Activated CD4-positive, alpha-beta T cell treated with anti-CD3 and anti-CD28 coated beads, Interleukin-2, amount 10 ng/mL, durations not matched to agents 24 days and 14 days (primary cell): Measurements from ENCODE around the gene RASL10B. TPM values are rescaled to one million over a fixed set of nuclear protein-coding genes. Genes with fewer than 3 reads are reported as not detected.

Source experiments
- DNase-seq: peaks from one replicate; pipeline ENCODE4 v3.0.0; 2022
- H3K27ac Mint-ChIP-seq: one replicate; pipeline ENCODE4 v1.8.0; 2022; ENCODE audit warnings: mild to moderate bottlenecking, mixed read lengths
- H3K27me3 Mint-ChIP-seq: one replicate; pipeline ENCODE4 v1.8.0; 2022; ENCODE audit warnings: mixed read lengths
- H3K36me3 Mint-ChIP-seq: one replicate; pipeline ENCODE4 v1.8.0; 2022; ENCODE audit warnings: low read depth, mild to moderate bottlenecking, mixed read lengths
- H3K4me1 Mint-ChIP-seq: one replicate; pipeline ENCODE4 v1.8.0; 2021; ENCODE audit warnings: mixed read lengths
- H3K4me3 Mint-ChIP-seq: one replicate; pipeline ENCODE4 v1.8.0; 2022; ENCODE audit warnings: mild to moderate bottlenecking, moderate library complexity, mixed read lengths
- H3K9me3 Mint-ChIP-seq: one replicate; pipeline ENCODE4 v1.8.0; 2021; ENCODE audit warnings: mixed read lengths
- intact Hi-C: fragments of 100-400 bp; cut with micrococcal nuclease; formaldehyde crosslinking; loops from one replicate; pipeline ENCODE4 v1.15.1; 2023
- total RNA-seq: library from RNA; stranded (reverse); gene quantifications from 2 replicates; pipeline ENCODE4 v1.2.3, GENCODE V29; 2022

RASL10B gene
- total RNA-seq, 1 donor from 2014 or later: 0.72 TPM

DNA sequence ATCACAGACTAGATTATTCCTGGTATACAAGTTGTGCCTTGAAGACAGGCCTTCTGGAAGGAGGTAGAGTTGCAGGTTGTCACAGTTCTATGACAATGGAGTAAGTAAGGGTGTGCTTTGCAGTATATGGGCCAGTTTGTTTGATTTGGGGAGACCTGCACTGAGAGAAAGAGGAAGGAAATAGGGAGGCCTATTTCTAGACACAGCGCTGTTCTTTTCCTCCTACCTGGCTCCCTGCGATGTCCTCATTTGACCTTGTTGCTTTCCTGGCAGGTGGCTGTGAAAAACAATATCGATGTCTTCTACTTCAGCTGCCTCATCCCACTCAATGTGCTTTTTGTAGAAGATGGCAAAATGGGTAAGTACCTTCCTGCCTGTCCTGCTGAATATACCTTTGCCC lies 22.5 kb upstream of the RASL10B start:
- Mint-ChIP-seq H3K4me3 (no peak overlapping the region), H3K27ac (no peak overlapping the region), H3K27me3 (no peaks in the 10 kb centered on the region), H3K9me3 (no peaks in the 10 kb centered on the region), H3K36me3 (peaks cover 30% of the 10 kb centered on the region), H3K4me1 (peaks cover 26% of the 10 kb centered on the region)
- intact Hi-C loops: no loop called here
- no peak for DNase-seq

DNA sequence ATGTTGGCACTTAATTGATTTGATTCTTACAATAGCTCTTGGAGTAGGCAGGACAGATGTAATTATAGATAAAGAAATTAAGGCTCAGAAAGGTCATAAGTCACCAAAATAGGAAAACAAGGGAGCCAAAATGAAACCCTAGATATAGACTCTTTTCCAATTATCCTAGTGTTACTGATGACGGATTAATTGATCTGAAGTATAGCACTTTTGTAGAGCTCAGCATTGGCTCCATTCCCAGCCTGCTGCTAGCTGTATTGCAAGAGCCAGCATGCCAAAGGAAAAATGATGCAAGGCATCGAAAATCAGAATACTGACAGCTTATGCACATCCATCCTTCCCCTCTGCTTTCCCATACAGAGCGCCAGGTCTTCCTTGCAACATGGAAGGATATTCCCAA lies 21.6 kb upstream of the RASL10B start:
- no peak for DNase-seq
- Mint-ChIP-seq H3K4me3 (no peak overlapping the region), H3K36me3 (peaks cover 26% of the 10 kb centered on the region), H3K4me1 (peaks cover 21% of the 10 kb centered on the region), H3K27ac (no peak overlapping the region), H3K9me3 (no peaks in the 10 kb centered on the region), H3K27me3 (no peaks in the 10 kb centered on the region)
- intact Hi-C loops: no loop called here

DNA sequence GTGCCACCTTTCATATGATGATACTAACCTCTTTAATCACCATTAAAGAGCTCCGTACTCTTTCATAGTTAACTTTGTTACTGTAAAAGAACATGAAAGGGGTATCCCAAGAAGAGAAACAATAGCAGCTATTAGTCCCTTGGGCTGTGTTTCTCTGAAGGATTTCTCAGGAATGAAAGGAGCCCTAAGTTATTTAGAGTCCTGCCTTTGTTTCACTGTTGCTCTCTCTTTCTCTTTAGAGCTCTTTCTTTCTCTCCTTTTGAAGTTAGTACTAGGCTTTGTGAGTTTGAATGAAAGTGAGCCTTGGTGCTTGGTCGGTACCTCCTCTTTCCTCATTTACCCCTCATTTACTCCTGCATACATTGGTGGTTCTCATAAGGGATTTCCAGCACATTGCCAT lies 20.5 kb upstream of the RASL10B start:
- Mint-ChIP-seq H3K4me1 (peaks cover 13% of the 10 kb centered on the region), H3K27ac (no peak overlapping the region), H3K9me3 (no peaks in the 10 kb centered on the region), H3K4me3 (no peak overlapping the region), H3K36me3 (peaks cover 20% of the 10 kb centered on the region), H3K27me3 (no peaks in the 10 kb centered on the region)
- intact Hi-C loops: no loop called here
- DNase-seq: no peak

DNA sequence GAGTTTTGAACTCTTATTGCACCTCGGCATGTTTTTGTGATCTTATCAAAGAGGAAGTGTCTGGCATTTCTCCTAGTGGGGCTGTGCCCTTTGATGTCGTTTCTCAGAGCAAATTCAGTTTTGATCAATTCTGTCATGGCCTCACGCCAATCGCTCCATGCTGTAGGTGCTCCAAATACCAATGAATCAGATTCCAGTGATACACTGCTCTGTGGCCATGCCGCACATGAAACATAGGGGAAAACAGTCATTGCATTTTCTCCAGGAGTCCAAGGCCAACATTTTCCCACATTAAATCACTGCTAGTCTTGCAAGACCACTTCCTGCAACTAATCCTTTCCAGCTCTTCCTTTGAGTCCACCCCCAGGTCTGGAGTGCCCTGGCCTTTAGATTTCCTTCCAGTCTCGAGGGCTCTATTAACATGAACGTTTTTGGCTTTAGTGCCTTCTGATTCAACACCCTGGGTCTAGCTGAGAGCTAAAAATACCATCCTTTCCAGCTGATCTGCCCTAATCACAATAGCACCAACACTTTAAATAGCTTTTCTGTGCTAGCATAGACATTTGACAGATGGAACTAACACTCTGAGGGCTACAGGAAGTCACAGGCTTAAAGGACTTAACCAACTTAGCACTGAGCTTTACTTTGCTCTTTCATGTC lies 18.2 kb upstream of the RASL10B start:
- peaks cover 33% of the 10 kb centered on the region for H3K36me3 Mint-ChIP-seq
- peaks cover 8% of the 10 kb centered on the region for H3K4me1 Mint-ChIP-seq
- no peak overlapping the region for H3K27ac Mint-ChIP-seq
- intact Hi-C loops: no loop called here
- no peak overlapping the region for H3K4me3 Mint-ChIP-seq
- no peaks in the 10 kb centered on the region for H3K9me3 Mint-ChIP-seq
- no peaks in the 10 kb centered on the region for H3K27me3 Mint-ChIP-seq
- no peak for DNase-seq

DNA sequence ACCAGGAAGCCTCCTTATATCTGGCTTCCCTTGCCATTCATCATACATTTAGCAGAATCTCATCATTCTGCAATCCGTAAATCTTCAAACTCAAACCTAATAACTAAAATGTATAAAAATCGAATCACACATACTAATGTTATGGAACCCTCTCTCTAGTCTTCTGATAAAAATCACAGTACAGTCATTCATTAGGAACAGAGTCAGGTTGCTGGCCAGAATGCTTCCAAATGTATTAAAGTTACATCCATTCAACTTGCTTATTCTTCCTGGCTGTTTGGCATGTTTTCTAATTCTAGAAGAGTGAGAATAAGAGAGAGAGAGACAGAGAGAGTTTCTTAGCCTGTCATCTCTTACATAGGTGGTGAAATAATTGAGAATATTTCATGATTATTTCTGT lies 16.5 kb upstream of the RASL10B start:
- peaks cover 34% of the 10 kb centered on the region for H3K36me3 Mint-ChIP-seq
- no peak overlapping the region for H3K27ac Mint-ChIP-seq
- H3K27me3 Mint-ChIP-seq: no peaks in the 10 kb centered on the region
- DNase-seq: no peak
- intact Hi-C loops: no loop called here
- no peaks in the 10 kb centered on the region for H3K4me1 Mint-ChIP-seq
- no peak overlapping the region for H3K4me3 Mint-ChIP-seq
- H3K9me3 Mint-ChIP-seq: no peaks in the 10 kb centered on the region

DNA sequence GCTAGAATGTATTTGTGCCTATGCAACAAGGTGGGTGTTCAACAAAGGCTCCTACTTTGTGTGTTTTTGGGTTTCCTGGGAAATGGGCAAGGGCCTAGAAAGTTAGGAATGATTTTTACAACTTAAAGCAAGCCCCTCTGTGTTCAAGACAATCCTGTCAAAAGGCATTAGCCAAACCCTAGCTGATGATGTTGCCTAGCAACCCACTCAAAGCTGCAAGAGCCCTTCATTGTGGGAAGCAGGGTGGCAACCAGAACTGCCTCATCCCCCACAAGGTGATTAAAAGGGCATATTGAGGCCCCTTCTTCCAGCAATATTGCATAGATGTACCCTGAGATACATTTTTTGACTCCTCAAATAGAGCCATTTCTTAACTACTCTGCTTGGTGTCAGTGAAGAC lies 16.0 kb upstream of the RASL10B start:
- intact Hi-C loops: no loop called here
- Mint-ChIP-seq H3K27me3 (no peaks in the 10 kb centered on the region), H3K9me3 (no peaks in the 10 kb centered on the region), H3K27ac (no peak overlapping the region), H3K36me3 (peaks cover 34% of the 10 kb centered on the region), H3K4me3 (no peak overlapping the region), H3K4me1 (no peaks in the 10 kb centered on the region)
- no peak for DNase-seq

DNA sequence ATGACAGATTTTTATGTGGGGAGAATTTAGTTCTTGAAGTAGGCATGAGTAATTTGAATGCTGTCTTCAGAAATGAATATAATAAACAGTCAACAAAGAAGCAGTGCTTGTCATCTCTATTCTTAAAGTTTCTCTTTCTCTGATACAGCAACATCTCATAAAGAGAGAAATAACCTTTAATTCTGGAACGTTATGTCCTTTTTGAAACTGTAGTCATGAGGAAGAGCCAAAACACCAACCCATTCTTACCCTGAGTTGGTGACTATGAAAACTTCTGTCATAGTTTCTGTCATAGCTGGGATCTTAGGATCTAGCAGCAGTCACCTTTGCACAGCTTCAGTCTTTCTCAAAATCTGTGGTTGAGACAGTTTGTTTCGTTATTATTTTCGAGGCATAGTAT lies 15.3 kb upstream of the RASL10B start:
- no peak overlapping the region for H3K4me3 Mint-ChIP-seq
- H3K36me3 Mint-ChIP-seq: peaks cover 35% of the 10 kb centered on the region
- DNase-seq: no peak
- no peak overlapping the region for H3K27ac Mint-ChIP-seq
- no peaks in the 10 kb centered on the region for H3K27me3 Mint-ChIP-seq
- intact Hi-C loops: loop anchor here (1.0 kb wide), 1 partner anchor 37 kb away; no protein-coding TSS in a partner anchor
- no peaks in the 10 kb centered on the region for H3K4me1 Mint-ChIP-seq
- no peaks in the 10 kb centered on the region for H3K9me3 Mint-ChIP-seq

DNA sequence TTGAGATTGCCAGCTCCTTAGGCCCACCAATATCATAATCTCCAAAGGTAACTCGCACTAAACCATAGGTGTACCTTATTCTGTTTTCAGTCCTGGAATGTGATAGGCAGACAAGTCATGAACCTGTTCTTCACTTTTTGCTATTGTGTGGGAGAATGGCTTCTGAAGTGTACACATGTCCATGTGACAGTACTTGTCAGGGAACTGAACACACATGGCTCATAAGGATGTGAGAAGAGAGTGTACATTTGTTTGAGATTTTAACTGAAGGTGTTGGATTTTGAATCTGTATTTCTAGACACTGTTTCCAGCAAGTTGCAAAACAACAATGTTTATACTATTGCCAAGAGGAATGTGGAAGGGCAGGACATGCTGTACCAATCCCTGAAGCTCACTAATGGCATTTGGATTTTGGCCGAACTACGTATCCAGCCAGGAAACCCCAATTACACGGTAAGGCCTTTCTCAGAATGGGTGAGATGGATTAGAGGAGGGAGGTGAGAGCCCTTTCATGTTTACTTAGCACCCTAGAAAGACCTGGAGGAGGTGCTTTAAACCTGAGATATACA lies 14.5 kb upstream of the RASL10B start:
- H3K36me3 Mint-ChIP-seq: peaks cover 38% of the 10 kb centered on the region
- no peaks in the 10 kb centered on the region for H3K4me1 Mint-ChIP-seq
- no peak overlapping the region for H3K4me3 Mint-ChIP-seq
- H3K9me3 Mint-ChIP-seq: no peaks in the 10 kb centered on the region
- DNase-seq: no peak
- intact Hi-C loops: loop anchor here (1.0 kb wide), 1 partner anchor 38 kb away; no protein-coding TSS in a partner anchor
- no peaks in the 10 kb centered on the region for H3K27me3 Mint-ChIP-seq
- H3K27ac Mint-ChIP-seq: no peak overlapping the region

DNA sequence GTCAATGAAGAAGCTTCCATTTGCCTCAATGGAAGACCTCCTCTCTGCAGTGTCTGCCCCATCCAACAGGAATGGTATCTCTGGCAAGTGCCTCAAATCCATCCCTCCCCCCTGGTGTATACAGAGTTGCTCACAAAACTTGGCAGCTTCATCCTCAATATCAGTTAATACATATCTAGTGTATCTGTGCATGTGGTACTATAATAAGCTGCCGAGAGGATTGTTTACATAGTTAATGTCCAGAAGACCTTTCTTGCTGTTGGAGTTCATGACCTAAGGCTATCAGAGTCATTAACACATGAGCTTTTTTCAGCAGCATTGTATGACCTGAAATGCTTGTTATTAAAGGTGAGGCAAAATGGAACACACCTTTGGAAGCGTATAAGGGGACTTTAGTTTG lies 14.0 kb upstream of the RASL10B start:
- intact Hi-C loops: no loop called here
- Mint-ChIP-seq H3K4me3 (no peak overlapping the region), H3K27me3 (no peaks in the 10 kb centered on the region), H3K36me3 (peaks cover 38% of the 10 kb centered on the region), H3K4me1 (no peaks in the 10 kb centered on the region), H3K27ac (no peak overlapping the region), H3K9me3 (no peaks in the 10 kb centered on the region)
- DNase-seq: no peak

DNA sequence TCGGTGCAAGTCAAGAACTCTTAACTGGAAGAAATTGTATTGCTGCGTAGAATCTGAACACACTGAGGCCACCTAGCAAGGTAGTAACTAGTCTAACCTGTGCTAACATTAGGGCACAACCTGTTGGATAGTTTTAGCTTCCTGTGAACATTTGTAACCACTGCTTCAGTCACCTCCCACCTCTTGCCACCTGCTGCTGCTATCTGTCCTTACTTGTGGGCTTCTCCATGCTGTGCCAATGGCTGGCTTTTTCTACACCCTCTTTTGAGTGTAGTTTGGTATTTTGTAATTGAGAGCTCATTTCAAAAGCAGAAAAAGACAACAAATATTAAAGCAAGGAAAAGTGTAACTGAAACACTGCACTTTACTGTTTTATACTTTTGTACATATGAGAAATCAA lies 7.7 kb upstream of the RASL10B start:
- Mint-ChIP-seq H3K4me3 (no peak overlapping the region), H3K36me3 (peaks cover 49% of the 10 kb centered on the region), H3K9me3 (no peaks in the 10 kb centered on the region), H3K4me1 (no peaks in the 10 kb centered on the region), H3K27me3 (no peaks in the 10 kb centered on the region), H3K27ac (no peak overlapping the region)
- DNase-seq: no peak
- intact Hi-C loops: no loop called here

DNA sequence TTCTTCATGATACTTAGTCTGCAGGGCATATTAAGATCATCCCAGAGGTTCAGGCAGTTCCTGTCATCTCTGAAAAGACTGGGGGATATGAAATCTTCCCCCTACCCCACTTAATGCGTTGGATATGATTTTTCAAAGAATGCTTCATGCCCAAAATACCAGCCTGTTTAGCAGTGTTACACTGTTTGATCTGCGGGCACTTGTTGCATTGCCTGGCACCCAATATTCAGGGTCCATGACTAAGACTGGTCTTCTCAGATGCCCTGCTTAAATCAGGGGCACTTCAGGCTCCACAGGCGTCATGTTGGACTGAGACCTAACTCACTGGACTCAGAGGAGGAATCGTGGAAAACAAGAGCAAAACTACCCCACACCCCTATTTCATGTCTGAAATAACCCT lies 6.4 kb upstream of the RASL10B start:
- Mint-ChIP-seq H3K36me3 (peaks cover 46% of the 10 kb centered on the region), H3K27ac (no peak overlapping the region), H3K4me1 (no peaks in the 10 kb centered on the region), H3K27me3 (no peaks in the 10 kb centered on the region), H3K4me3 (no peak overlapping the region), H3K9me3 (no peaks in the 10 kb centered on the region)
- no peak for DNase-seq
- intact Hi-C loops: no loop called here

DNA sequence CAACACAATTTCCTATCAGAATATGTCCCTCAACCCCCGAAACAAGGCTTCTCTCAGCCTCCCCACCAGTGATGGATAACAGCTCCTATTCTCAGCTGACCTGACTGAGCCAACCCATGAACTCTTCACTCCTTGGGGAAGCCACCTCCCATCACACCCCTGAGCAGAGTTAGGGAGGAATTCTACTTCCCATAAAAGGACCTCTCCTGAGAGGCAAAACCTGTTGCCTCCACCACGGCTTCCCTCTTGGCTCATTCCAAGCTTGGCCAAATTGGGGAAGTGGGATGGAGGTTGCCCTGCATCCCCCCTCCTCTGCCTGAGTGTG lies 5.7 kb upstream of the RASL10B start:
- intact Hi-C loops: no loop called here
- peaks cover 47% of the 10 kb centered on the region for H3K36me3 Mint-ChIP-seq
- H3K27me3 Mint-ChIP-seq: peaks cover 4% of the 10 kb centered on the region
- H3K4me1 Mint-ChIP-seq: peaks cover 5% of the 10 kb centered on the region
- H3K9me3 Mint-ChIP-seq: no peaks in the 10 kb centered on the region
- H3K27ac Mint-ChIP-seq: no peak overlapping the region
- no peak for DNase-seq
- H3K4me3 Mint-ChIP-seq: no peak overlapping the region

DNA sequence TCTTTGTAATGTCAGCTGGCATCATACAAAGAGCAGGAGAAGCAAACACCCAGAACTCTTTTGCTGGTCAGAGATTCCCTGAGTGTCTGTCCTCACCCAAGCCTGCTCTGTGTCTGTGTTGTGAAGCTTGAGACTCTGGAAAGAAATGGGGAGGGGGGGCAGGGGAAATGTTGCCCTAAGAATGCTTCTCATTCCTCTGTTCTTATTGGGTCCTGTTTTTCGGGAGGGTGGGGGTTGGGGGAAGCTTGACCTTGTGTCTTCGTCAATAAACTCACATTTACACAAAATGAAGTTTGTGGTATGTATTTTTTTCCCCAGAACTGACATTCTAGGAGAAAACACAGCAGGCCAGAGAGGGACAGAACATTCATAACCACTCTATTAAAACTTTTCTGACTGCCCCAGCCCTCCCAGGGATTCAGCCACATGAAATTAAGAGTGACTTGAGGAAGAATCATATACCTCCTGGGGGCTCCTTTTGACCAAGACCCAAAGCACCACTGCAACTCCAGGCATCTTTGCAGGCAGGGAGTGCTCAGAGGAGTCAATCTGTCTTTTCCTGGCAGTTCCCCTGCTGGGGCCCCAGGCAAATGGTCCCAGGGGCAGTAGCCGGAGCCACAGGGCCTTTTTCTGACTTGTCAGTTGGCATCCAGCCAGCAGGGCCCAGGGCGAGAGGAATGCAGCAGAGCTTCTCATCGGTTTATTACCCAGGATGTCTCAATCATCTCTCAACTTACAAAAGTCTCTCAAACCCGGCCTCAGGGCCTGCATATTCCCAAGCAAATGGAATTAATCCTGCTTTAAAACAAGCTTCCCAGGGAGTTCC lies 5.1 kb upstream of the RASL10B start:
- Mint-ChIP-seq H3K27me3 (peaks cover 9% of the 10 kb centered on the region), H3K9me3 (no peaks in the 10 kb centered on the region), H3K36me3 (peaks cover 44% of the 10 kb centered on the region), H3K27ac (no peak overlapping the region), H3K4me3 (no peak overlapping the region), H3K4me1 (peaks cover 10% of the 10 kb centered on the region)
- intact Hi-C loops: no loop called here
- no peak for DNase-seq

DNA sequence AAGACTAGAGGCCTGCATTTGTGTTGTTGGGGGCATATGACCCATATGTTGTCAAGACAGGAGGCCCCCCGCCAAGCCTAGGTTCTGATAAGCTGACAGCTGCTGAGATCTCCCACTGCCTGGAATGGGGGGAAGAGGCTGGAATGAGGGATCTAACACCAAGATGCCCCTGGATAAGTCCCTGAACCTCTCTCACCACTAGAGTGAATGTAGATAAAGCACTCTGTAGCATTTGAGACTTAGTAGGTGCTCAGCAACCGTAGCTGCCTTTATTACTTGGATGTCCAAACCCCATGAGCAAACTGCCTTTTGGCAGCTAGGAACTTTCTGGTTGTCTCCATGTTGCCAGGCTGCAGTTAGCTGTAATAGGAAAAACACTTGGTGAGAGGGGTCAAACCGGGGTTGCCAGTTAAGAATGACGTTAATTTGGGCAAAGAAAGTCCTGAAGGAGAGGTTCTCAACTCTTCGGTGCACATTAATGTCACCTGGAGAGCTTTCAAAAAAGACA lies 4.4 kb upstream of the RASL10B start:
- Mint-ChIP-seq H3K4me3 (no peak overlapping the region), H3K27me3 (peaks cover 9% of the 10 kb centered on the region), H3K36me3 (peaks cover 41% of the 10 kb centered on the region), H3K4me1 (peaks cover 10% of the 10 kb centered on the region), H3K9me3 (no peaks in the 10 kb centered on the region), H3K27ac (no peak overlapping the region)
- no peak for DNase-seq
- intact Hi-C loops: no loop called here
